ENCODE results near the gene POLR1C.
A peak's percentile ranks its signal among the peaks of the same experiment; 100 is the strongest.
"Not testable (repeated sequence)": the region's sequence is repeated elsewhere in the genome, so short reads cannot be mapped to it uniquely, and the experiment has no call there.

Gene POLR1C

DNA sequence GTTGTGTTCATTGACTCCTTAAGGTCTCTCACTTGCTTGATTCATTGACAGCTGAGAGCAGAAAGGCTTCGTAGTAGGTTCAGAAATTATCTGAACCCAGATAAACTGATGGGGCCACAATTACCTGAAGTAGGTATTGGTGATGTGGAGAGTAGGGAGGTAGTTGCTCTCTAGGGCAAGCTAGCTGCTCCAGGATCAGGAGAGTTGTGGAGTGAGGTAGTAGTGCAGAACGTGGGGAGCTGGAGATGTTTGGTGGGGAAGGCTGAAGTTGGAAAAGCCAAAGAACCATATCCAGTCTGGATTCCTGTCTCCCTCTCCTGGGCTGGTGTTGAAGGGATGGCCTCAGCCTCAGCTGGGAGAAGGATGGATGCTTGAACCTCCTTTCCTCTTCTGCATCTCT, 23.7 kb upstream of the POLR1C start:
- DNase-seq = no peak

DNA sequence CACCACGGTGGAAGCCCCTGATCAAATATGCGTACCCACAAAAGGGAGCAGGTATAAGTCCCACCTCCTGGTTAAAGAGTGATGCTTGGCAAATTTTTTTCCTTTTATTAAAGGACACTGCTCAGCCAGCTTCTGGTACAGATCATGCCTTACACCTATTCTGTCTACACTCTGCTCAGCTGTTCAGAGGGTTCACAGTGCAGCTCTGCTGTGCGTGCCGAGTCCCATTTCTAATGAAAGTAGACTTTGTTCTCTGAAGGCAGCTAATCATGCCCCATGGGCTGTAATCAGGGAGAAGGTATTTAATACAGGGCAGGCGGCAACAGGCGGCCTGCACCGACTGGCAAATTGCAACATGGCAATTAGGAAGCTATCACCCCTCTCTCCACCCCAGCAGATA, 23.1 kb upstream of the POLR1C start:
- no peak for DNase-seq

DNA sequence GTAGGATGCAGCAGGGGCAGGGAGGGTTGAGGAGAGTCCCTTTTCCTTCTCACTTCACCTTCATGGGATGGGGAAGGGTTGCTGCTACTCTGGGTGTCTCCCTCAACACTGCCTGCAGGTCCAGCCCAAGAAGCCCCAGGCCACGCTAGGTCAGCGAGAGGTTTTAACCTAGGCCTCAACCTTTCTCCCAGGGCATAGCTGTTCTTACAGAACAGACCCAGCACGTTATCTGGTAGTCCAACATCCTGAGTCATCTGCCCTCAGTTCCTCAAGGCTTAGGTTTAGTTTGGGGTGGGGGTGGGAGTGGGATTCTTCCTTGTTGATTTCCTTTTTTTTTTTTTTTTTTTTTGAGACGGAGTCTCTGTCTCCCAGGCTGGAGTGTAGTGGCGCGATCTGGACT, 22.6 kb upstream of the POLR1C start:
- DNase-seq = no peak

DNA sequence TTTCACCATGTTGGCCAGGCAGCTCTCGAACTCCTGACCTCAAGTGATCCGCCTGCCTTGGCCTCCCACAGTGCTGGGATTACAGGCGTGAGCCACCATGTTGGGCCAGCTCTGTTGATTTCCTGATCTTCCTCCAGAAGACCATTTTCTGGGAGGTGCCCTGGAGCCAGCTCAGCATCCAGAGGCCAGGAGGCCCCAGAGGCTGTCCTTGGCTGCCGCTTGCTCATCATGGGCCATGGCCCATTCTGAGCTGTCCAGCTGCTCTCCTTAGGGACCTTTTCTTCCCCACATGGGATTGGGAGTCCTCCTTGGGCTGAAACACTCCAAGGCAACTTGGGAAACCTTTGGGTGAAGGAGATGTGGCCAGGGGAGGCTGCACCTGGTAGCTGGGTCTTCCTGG, 22.1 kb upstream of the POLR1C start:
- no peak for DNase-seq

DNA sequence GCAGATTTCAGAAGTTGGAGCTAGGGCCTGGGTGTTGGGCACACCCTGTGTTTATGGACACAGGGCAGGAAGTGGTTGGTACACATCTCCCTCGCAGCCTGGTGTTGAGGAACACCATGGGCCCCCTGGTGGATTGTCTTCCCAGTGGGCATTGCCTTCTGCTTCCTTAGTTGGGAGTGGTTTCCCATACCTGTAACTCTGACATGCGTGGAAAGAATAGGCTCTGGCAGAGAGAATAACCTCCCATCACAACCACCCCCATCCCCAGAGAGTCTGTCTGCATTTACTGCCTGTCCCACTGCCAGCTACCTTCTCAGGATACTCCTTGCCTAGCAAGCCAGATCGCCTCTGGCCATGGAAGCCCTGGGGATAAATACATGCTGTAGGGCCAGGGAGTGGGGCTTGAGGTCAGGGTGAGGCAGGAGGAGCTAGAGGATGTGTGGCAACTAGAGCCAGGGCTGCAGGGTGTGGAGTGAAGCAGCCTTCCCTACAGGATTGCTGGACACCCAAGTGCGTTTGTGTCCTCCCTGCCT, 21.4 kb upstream of the POLR1C start:
- DNase-seq = no peak

DNA sequence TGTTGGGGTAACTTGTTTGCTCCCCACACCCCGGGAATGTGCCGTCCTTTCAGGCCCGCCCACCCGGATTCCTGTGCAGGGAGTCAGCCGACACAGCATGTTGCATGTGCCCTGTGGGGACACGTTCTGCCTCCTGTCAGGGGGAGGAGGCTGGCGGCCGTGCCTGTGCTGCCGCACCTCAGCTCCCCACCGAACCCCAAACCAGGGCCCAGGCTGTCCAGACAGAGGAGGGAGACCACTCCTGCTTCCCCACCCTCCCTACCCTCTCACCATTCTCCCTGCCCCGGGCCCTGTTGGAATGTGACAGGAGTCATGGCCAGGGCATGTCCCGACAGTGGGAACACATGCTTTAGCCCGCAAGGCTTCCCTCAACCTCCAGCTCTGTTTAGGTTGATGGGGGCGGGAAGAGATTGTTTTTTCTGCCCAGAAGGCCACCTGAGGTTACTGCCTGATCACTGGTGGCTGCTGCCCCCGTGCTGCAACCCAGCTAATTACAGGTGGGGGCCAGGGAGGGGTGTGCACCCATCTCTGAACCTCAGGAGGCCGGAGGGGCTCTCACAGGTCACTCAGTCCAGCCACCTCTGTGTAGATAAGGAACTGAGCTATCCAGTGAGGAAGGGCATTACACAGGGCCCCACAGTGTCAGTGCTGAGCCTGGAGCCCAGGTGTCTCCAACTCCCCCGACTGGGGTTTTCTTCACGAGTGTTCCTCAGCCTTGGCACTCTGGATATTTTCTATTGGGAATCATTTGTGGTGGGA, 20.3 kb upstream of the POLR1C start:
- DNase-seq = no peak

DNA sequence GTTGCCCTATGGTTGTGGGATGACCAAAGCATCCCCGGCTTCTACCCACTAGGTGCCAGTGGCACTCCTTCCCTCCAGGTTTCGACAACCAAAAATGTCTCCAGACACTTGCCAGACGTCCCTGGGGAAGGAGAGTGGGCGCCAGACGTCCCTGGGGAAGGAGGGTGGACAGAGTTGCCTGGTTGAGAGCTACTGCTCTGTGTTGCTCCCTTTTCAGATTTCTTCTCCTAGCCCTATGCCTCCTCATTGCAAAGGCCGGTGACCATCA, 19.8 kb upstream of the POLR1C start:
- no peak for DNase-seq

DNA sequence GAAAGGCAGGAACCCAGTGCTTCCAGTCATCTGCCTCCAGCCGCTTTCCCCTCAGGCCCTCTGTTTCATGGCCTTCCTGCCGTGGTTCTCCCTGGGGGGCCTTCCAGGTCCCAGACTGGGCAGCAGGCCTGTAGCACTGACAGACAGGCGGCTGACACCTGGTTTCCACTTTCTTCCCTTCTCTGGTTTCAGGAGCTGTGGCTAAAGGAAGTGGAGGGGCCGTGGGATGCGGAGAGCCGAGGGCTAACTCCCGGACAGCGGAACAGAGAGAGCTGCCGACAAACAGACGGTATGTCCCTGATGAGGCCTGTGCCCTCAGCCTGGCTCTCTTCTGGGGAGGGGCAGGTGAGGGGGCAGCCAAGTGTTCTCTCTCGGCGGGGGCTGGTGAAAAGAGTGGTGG, 19.2 kb upstream of the POLR1C start:
- DNase-seq = no peak

DNA sequence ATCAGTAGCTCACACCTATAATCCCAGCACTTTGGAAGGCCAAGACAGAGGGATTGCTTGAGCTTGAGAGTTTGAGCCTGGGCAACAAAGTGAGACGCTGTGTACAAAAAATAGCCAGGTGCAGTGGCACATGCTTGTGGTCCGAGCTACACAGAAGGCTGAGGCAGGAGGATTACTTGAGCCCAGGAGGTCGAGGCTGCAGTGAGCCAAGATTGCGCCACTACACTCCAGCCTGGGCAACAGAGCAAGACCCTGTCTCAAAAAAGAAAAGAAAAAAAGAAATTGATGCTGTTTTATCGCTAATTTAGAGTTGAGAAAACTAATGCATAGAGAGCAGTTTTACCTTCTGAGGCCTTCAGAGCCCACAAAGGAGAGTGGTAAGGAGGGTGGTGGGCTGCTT, 18.6 kb upstream of the POLR1C start:
- DNase-seq = not testable (repeated sequence)

DNA sequence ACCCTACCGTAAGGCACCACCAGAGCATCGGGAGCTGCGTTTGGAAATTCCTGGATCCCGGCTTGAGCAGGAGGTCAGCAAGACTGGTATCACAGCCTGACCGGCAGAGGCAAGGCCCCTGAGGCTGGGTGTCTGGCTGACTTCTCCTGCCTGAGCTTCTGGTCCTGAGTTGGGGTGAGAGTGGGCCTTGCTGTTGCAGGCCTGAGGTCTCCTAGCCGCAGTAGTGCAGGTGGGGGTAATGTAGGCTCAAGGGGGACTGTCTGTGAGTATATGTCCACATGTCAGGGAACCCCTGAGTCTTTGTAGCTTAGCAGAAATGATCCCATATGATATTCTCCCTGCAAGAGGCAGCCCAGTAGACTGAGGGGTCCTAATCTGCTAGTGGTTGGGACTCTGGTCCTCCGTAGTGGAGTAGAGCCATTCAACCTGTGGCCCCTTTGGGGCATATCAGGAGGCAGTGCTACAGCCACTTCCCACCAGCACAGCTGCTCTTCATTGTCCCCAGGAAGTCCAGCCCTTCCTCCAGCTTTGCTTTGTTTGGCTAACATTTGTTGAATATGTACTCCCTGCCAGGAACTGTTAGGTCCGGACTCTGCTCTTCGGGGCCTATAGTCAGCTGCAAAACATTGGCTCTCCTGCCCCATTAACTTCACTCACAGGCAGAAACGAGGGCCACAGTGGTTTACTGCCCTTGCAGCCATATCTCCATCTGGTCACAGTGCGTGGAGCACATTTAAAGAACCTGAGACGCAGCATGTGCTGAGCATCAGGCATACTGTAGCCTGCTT, 17.7 kb upstream of the POLR1C start:
- no peak for DNase-seq

DNA sequence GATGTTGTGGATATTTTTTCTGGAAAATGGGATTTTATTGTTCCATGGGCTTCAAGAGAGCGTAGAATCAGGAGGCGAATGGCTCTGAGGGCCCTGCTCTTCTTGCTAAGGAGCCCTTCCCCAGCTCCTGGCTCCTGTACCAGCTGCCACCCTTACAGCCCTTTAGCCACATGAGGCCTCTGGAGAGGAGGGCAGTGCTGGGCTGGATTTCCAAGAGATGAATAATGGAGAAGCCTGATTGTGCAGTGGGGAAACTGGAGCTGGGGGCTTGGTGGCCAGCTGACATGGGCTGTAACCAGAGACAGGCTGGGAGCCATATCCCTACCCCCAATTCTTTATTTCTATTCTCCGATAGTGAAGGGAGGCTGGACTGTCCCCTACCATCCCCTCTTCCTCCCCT, 16.0 kb upstream of the POLR1C start:
- no peak for DNase-seq

DNA sequence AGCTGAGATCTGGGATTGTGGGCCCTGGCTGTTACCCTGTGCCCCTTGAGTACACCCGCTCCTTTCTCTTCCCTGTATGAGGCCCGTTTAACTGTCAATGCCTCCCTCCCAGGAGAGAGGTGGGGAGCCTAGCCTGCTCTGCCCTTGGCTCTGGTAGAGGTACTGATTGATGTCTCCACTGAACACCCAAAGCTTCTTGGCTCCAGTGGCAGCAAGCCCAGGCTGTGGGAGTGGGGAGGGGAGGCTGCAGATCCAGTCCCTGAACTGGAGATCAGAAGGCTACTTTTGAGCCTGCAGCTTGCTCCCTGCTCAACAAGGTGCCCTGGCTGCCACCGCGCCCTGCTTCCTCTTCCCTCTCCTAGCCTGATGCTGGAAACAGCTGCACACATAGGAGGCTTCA, 14.2 kb upstream of the POLR1C start:
- no peak for DNase-seq

DNA sequence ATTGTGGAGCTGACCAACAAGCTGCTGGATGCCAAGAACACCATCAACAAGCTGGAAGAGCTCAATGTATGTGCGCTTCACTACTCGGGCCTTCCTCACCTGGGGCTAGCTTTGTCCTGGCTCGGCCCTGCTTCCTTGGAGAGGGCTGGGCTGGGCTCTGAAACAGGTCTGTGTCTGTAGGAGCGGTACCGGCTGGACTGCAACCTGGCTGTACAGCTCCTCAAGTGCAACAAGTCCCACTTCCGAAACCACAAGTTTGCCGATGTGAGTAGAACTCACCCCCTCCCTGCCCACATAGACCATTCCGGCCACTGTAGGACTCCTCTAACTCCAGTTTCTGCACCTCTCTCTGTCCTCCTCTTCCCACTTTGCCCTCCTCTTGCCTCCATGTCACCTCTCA, 13.4 kb upstream of the POLR1C start:
- DNase-seq = no peak

DNA sequence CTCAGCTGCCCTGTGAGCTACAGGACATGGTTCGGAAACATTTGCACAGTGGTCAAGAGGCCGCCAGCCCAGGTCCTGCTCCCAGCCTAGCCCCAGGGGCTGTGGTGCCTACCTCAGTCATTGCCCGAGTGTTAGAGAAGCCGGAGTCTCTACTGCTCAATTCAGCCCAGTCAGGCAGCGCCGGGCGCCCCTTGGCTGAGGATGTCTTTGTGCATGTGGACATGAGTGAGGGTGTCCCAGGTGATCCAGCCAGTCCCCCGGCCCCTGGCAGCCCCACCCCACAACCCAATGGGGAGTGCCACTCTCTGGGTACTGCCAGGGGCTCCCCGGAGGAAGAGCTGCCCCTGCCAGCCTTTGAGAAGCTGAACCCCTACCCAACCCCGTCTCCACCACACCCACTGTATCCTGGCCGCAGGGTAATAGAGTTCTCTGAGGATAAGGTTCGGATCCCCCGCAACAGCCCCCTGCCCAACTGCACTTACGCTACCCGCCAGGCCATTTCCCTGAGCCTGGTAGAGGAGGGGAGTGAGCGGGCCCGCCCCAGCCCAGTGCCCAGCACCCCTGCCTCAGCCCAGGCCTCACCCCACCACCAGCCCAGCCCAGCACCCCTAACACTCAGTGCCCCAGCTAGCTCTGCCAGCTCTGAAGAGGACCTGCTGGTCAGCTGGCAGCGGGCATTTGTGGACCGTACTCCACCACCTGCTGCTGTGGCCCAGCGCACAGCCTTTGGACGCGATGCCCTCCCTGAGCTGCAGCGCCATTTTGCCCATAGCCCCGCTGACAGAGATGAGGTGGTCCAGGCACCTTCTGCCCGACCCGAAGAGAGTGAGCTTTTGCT, 11.9 kb upstream of the POLR1C start:
- DNase-seq = no peak

DNA sequence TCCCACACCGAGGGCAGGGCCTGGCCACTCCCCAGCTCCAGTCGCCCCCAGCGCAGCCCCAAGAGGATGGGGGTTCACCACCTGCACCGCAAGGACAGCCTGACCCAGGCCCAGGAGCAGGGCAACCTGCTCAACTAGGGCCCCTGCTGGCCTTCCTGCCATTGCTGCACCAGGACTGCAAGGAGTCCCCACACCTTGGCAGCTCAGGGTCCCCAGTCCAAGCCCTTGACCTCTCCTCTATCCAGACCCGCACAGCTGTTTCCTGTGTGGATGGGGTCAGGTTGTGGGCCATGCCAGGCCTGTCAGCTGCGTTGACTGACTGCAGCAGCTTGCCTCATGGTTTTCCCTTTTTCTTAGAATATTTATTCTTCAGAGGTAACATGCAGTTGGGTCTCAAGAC, 11.2 kb upstream of the POLR1C start:
- DNase-seq = no peak

DNA sequence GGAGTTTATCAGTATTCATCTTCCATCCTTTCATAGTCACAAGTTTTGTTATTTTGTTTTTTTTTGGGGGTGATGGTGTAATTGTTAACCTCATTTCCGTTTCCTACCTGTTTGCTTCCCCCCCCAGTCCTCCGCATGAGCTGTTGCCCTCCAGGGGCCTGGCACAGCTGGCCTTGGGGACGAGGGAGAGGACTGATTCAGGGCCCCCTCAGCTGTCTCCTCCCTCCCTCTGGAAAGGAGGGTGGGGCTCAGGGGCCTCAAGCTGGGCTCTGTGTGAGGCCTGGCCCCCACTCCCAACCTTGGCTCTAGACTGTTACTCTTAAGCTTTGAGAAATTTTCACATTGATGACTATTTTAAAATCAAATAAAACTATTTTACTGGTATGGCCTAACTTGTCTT, 10.7 kb upstream of the POLR1C start:
- no peak for DNase-seq

DNA sequence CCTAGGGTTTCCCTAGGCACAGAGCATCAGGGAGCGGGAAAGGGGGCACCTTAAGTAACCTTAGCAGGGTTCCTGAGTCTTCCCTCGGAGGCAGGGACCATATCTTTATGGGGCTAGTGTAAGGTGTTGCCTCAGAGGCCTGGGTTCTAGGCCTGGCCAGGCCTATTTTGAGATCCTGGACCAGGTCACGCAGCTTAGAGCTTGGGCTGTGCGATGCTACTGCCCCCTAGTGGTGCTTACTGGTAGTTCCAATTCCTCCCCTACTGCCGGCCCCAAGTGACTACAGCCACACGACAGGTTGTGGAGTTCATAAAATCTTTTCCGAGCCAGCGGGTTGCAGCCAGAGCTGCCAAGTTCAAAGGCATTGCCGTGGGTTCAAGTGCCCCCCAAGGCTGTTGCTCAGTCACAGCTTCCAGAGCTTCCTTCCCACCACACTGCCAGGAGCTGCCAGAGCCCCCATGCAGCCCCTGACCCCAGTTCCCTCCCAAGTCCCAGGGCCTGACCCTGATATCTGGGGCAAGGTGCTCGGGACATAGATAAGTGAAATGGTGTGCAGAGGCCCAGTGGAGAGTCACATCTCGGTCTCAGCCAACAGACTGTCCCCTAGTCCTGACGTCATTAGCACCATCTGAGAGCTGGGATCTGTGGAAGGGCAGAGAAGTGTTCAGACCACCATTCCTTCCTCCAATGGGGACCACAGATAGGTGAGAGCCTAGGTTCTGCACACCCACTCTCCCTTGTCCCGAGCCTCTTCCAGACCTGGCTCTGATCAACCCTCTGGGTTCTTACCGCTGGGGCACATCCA, 10.0 kb upstream of the POLR1C start:
- DNase-seq = peak; percentile 81 to 84

DNA sequence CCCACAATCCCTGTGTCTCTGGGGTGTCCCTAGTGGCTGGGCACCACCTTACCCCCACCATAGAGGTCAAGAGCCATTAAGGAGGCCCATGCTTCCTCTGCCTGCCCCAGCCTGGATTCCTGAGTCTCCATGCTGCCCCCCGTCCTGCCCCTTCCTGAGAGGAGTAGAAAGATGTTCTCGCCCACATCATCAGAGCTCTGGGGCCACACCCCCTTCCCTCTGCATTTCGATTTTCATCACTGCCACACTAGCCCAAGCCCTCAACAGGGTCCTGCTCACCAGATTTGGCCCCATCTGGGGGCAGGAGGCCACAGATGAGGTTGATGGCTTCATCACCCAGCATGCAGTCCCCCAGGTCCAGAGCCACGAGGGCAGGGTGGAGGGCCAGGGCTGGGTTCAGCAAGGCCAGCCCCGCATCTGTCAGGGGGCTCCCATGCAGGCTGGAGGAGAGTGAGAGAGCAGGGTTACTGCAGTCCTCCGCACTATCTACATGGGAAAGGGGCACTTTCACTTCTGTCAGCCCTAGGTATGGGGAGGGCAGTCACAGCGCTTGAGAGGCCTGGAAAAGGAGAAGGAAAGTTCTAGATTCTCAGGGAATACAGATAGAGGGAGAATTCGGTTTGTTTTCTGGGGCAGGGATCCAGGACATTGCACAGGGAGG, 8.3 kb upstream of the POLR1C start:
- DNase-seq = no peak

DNA sequence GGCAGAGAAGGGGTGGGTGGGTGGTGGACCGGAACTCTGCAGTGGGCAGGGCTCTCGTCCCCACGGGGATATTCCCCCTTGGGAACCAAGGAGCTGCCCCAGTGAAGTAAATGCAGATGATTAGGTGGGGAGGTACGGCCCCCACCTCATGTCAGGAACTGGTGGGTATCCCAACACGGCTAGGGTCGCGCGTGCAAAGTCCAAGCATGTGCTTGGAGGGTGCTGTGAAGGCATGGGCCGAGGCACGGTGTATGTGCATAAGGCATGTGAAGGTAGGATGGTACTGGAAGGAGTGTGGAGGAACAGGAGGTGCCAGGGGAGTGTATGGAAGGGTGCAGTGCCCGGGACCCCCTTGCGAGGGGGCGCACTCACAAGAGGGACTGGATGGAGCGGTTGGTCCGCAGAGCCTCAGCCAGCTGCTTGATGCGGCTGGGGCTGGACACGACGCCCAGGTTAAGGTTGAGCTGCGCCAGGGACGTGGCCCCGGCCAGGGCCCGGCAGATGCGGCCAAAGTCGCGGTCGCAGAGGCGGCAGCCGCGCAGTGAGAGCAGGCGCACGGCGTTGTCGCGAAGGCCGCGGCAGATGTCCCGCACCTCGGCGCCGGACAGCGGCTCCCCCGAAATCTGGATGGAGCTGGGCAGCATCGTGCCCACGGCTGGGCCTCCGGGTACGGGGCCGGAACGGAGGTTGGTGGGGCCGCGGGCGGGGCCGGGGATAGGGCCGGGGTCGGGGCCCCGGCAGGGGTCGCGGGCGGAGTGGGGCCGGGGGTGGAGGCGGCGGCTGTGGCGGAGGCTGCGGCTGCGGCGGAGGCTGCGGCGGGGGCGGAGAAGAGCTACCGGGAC, 7.5 kb upstream of the POLR1C start:
- DNase-seq = no peak

DNA sequence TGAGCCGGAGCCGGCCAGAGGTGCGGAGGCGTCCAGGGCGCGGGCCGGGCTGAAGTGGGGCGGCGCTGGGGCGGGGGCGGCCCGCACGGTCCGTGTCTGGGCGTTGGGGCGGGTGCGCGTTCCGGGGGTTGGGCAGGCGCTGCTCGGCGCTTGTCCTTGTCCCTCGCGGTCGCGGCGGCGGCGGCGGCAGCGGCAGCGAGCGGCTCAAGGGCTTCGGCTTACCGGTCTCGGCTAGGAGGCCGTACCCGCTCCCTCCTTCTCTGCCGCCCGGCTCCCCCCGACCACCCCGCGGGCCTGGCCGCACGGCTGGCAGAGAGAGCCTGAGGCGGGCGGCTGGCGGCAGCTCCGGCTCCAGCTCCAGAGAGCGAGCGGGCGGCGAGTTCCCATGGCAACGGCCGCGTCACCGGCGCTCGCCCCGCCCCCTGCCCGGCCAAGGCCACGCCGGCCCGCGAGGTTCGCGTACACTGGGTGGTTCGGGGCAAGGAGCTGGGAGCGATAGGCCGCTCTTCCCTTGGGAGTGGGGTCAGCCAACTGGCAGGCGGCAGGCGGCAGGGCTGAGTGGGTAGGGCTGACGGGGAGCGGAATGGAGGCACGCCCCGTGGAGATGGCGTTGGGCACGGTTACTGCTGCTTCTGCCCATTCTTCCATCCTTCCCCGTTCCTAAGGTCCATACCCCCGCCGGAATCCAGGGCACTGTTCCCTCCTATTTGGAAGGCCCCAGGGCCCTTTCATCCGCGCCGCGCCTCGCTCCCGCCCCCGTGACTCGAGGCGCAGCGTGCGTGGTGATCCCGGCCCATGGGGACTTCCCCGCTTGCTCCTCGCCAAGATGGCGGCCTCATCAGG, 6.7 kb upstream of the POLR1C start, which contains the start of gene LRRC73:
TSS of gene LRRC73 (minus strand) at position 363 of the 843 bp plus-strand sequence. CDS start 561 bp downstream, outside the sequence.
- peak; percentile 81 to 85 for DNase-seq
